Keratinocyte (primary cell): ENCODE results near the gene C19orf73. TPM values are rescaled to one million over a fixed set of nuclear protein-coding genes. Genes with fewer than 3 reads are reported as not detected.

ENCODE experiments used
- DNase-seq: peaks from one replicate; pipeline ENCODE4 v3.0.0-alpha.2; 2011; ENCODE audit warnings: low read depth, missing footprints, low spot score
- FAIRE-seq: peaks from 2 replicates; lab custom pipeline; 2011; peaks lifted over from hg19 to GRCh38; lab: Jason Lieb, UNC
- H2AFZ ChIP-seq: 2 replicates; pipeline ENCODE4 v1.6.0; 2012; ENCODE audit warnings: low read length, control low read depth, inconsistent platforms; ENCODE audit not compliant: control insufficient read depth
- H3K27ac ChIP-seq: 2 replicates; pipeline ENCODE4 v1.5.1; 2011; ENCODE audit warnings: low read length; ENCODE audit not compliant: control insufficient read depth, insufficient read depth
- H3K27me3 ChIP-seq: 3 replicates; pipeline ENCODE4 v1.6.0; 2011; ENCODE audit warnings: low read length; ENCODE audit not compliant: control insufficient read depth, insufficient read depth; ENCODE audit errors: extremely low read depth
- H3K36me3 ChIP-seq, 2 experiments: 2 replicates in 1 of 2; 3 replicates in 1 of 2; pipeline ENCODE4 v1.5.1; 2011; ENCODE audit warnings: low read length in 2 of 2, mild to moderate bottlenecking in 1 of 2; ENCODE audit not compliant: control insufficient read depth in 2 of 2, insufficient read depth in 2 of 2; ENCODE audit errors: extremely low read depth in 1 of 2
- H3K4me1 ChIP-seq: 3 replicates; pipeline ENCODE4 v1.5.1; 2011; ENCODE audit warnings: low read length; ENCODE audit not compliant: control insufficient read depth, insufficient read depth; ENCODE audit errors: extremely low read depth
- H3K4me2 ChIP-seq: 3 replicates; pipeline ENCODE4 v1.6.0; 2011; ENCODE audit warnings: low read depth, low read length; ENCODE audit not compliant: control insufficient read depth, insufficient read depth; ENCODE audit errors: extremely low read depth
- H3K4me3 ChIP-seq, 3 experiments: fragments of 200-600 bp in 1 of 3; sonication (generic) in 1 of 3; 2 replicates in 2 of 3; 3 replicates in 1 of 3; pipeline ENCODE4 v1.5.1; 2011 to 2016; ENCODE audit warnings: low read length in 3 of 3, mild to moderate bottlenecking in 3 of 3, control low read depth in 2 of 3, inconsistent platforms in 1 of 3, low read depth in 1 of 3, mixed read lengths in 1 of 3, mixed run types in 1 of 3, moderate library complexity in 1 of 3; ENCODE audit not compliant: control insufficient read depth in 2 of 3, insufficient read depth in 2 of 3; ENCODE audit errors: extremely low read depth in 1 of 3
- H3K79me2 ChIP-seq: 2 replicates; pipeline ENCODE4 v1.6.0; 2012; ENCODE audit warnings: low read length; ENCODE audit not compliant: control insufficient read depth, insufficient read depth
- H3K9ac ChIP-seq: 3 replicates; pipeline ENCODE4 v1.6.0; 2011; ENCODE audit warnings: low read length; ENCODE audit not compliant: control insufficient read depth, insufficient read depth; ENCODE audit errors: extremely low read depth
- H3K9me1 ChIP-seq: 3 replicates; pipeline ENCODE4 v1.6.0; 2011; ENCODE audit warnings: low read length; ENCODE audit not compliant: control insufficient read depth, insufficient read depth; ENCODE audit errors: extremely low read depth
- H3K9me3 ChIP-seq: 2 replicates; pipeline ENCODE4 v1.5.1; 2012; ENCODE audit warnings: low read depth, low read length; ENCODE audit not compliant: control insufficient read depth
- H4K20me1 ChIP-seq: 3 replicates; pipeline ENCODE4 v1.6.0; 2011; ENCODE audit warnings: low read length; ENCODE audit not compliant: control insufficient read depth, insufficient read depth; ENCODE audit errors: extremely low read depth
- EZH2 ChIP-seq: IDR thresholded peaks from one replicate; pipeline ENCODE4 v1.6.1; 2012; ENCODE audit warnings: inconsistent platforms, mild to moderate bottlenecking, low read length, moderate library complexity
- dilution Hi-C: fragments of 300-500 bp; cut with MboI; formaldehyde crosslinking; loops from one replicate; pipeline ENCODE4 v1.7.0; 2020; ENCODE audit warnings: low sequenced_read_pairs; ENCODE audit not compliant: extremely low pct_ligation_motif_present
- polyA plus RNA-seq, 5 experiments: library from polyadenylated mRNA; depleted of rRNA in 3 of 5; stranded (reverse) in 3 of 5; stranded (forward) in 1 of 5; unstranded in 1 of 5; fragments of >200 nt; gene quantifications; 1 replicate in 1 of 5; 2 replicates in 3 of 5; 3 replicates in 1 of 5; pipeline versions ENCODE4 v1.2.1 to v1.2.3, GENCODE V29; 2011 to 2012; ENCODE audit warnings: missing spikeins in 2 of 5, low read depth in 1 of 5, low replicate concordance in 1 of 5
- small RNA-seq, 3 experiments: library from RNA; depleted of rRNA; stranded (forward); fragments of <200 nt; gene quantifications; one replicate each; pipeline ENCODE3, GENCODE V24; 2012; ENCODE audit warnings: low read depth in 3 of 3, low replicate concordance in 1 of 3; ENCODE audit not compliant: insufficient read length in 3 of 3
- TF ChIP-seq, protein P1 (sequence below), 3 experiments: IDR thresholded peaks in 1 of 3; conservative IDR thresholded peaks in 1 of 3; optimal IDR thresholded peaks in 1 of 3; 2 replicates in 2 of 3; 3 replicates in 1 of 3; pipeline versions ENCODE3 to v1.5.1; 2011; ENCODE audit warnings: low read length in 3 of 3, mild to moderate bottlenecking in 3 of 3, moderate library complexity in 2 of 3, control low read depth in 1 of 3, inconsistent platforms in 1 of 3; ENCODE audit not compliant: insufficient read depth in 2 of 3; ENCODE audit errors: extremely low read depth in 1 of 3

The C19orf73 gene
- polyA plus RNA-seq, 1 donor (not counting 4 experiments of a cell fraction or from before 2014, with no cell fraction given), result 0.71 TPM

DNA sequence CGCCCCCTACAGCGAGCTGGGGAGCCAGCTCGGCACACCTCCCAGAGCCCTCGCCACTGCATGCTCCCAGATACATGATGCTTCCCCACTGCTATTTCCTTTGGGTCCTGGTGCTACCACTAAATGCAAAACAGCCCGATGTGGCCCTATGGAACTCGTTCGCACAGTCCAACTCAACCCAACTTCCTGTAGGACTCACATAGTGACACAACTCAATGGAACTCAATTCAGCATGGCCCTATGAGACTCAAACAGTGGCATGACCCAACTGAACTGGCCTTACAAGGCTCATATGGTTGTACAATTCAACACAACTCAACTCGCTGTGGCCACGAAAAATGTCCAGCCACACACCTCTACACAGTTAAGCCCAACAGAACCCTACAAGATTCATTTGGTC lies 49.9 kb downstream of the C19orf73 start:
- H2AFZ ChIP-seq, result no peak overlapping the region
- H3K27ac ChIP-seq, result no peak overlapping the region
- H3K9me1 ChIP-seq, result no peaks in the 10 kb centered on the region
- H3K4me1 ChIP-seq, result peaks cover 9% of the 10 kb centered on the region
- dilution Hi-C loops, result no loop called here
- no peaks in the 10 kb centered on the region for H4K20me1 ChIP-seq
- FAIRE-seq (no peak), DNase-seq (no peak)
- H3K27me3 ChIP-seq, result peaks cover 52% of the 10 kb centered on the region
- no peaks in the 10 kb centered on the region for H3K9me3 ChIP-seq
- TF ChIP-seq EZH2, result no peak
- TF ChIP-seq, protein P1, sequence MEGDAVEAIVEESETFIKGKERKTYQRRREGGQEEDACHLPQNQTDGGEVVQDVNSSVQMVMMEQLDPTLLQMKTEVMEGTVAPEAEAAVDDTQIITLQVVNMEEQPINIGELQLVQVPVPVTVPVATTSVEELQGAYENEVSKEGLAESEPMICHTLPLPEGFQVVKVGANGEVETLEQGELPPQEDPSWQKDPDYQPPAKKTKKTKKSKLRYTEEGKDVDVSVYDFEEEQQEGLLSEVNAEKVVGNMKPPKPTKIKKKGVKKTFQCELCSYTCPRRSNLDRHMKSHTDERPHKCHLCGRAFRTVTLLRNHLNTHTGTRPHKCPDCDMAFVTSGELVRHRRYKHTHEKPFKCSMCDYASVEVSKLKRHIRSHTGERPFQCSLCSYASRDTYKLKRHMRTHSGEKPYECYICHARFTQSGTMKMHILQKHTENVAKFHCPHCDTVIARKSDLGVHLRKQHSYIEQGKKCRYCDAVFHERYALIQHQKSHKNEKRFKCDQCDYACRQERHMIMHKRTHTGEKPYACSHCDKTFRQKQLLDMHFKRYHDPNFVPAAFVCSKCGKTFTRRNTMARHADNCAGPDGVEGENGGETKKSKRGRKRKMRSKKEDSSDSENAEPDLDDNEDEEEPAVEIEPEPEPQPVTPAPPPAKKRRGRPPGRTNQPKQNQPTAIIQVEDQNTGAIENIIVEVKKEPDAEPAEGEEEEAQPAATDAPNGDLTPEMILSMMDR (optimal IDR thresholded peaks at IDR 0.05 in 1 of 3, IDR thresholded peaks at IDR 0.05 in 1 of 3, conservative IDR thresholded peaks at IDR 0.05 in 1 of 3; ENCODE audit: extremely low read depth in 1 of 3, insufficient read depth in 2 of 3, low read length in 3 of 3), result no peak
- H3K79me2 ChIP-seq, result no peaks in the 10 kb centered on the region
- H3K9ac ChIP-seq, result no peak overlapping the region
- no peaks in the 10 kb centered on the region for H3K36me3 ChIP-seq
- no peak overlapping the region for H3K4me3 ChIP-seq
- H3K4me2 ChIP-seq, result no peak overlapping the region

Small RNA genes within 50 kb of the gene (small RNA-seq; reads per million reads assigned to genes)
- 0 reads per million in 3 experiments for gene RN7SL708P

Other genes starting within 250 kb of the C19orf73 start
- 23.6 to 36.6 TPM (median 32.5 TPM) in 3 replicates for gene PPP1R15A, start 246.7 kb downstream of the C19orf73 start, polyA plus RNA-seq
- not detected in 3 replicates for gene TULP2, start 220.4 kb downstream of the C19orf73 start, polyA plus RNA-seq
- gene NUCB1, start 218.8 kb downstream of the C19orf73 start, polyA plus RNA-seq, result 44.3 to 65.1 TPM (median 59.2 TPM) in 3 replicates
- gene DHDH, start 185.4 kb downstream of the C19orf73 start, polyA plus RNA-seq, result 0.45 to 1.8 TPM (median 0.52 TPM) in 3 replicates
- gene BAX, start 164.3 kb downstream of the C19orf73 start, polyA plus RNA-seq, result 75.3 to 139 TPM (median 113 TPM) in 3 replicates
- gene FTL, start 153.8 kb downstream of the C19orf73 start, polyA plus RNA-seq, result 805 to 2,115 TPM (median 838 TPM) in 3 replicates
- gene GYS1, start 125.8 kb downstream of the C19orf73 start, polyA plus RNA-seq, result 46.5 to 61.9 TPM (median 58.6 TPM) in 3 replicates
- gene RUVBL2, start 125.3 kb downstream of the C19orf73 start, polyA plus RNA-seq, result 126 to 162 TPM (median 141 TPM) in 3 replicates
- 0.33 to 0.44 TPM in 2 of 3 replicates, not detected in the other for gene LHB, start 102.1 kb downstream of the C19orf73 start, polyA plus RNA-seq
- gene CGB3, start 94.8 kb downstream of the C19orf73 start, polyA plus RNA-seq, result not detected in 3 replicates
- not detected in 3 replicates for gene CGB2, start 87.3 kb downstream of the C19orf73 start, polyA plus RNA-seq
- gene CGB1, start 82.2 kb downstream of the C19orf73 start, polyA plus RNA-seq, result not detected in 3 replicates
- gene CGB5, start 75.3 kb downstream of the C19orf73 start, polyA plus RNA-seq, result 0.20 to 0.24 TPM (median 0.21 TPM) in 3 replicates
- not detected in 3 replicates for gene CGB8, start 70.0 kb downstream of the C19orf73 start, polyA plus RNA-seq
- 0.92 to 4.1 TPM (median 1.2 TPM) in 3 replicates for gene CGB7, start 61.4 kb downstream of the C19orf73 start, polyA plus RNA-seq
- gene NTF4, start 54.3 kb downstream of the C19orf73 start, polyA plus RNA-seq, result 5.5 to 14.4 TPM (median 8.3 TPM) in 3 replicates
- gene KCNA7, start 46.4 kb downstream of the C19orf73 start, polyA plus RNA-seq, result not detected in 3 replicates
- 116 to 186 TPM (median 149 TPM) in 3 replicates for gene SNRNP70, start 33.7 kb downstream of the C19orf73 start, polyA plus RNA-seq
- gene LIN7B, start 4.8 kb downstream of the C19orf73 start, polyA plus RNA-seq, result 1.6 to 2.8 TPM (median 1.7 TPM) in 3 replicates
- 3.0 to 3.4 TPM (median 3.1 TPM) in 3 replicates for gene PPFIA3, start 401 bp upstream of the C19orf73 start, polyA plus RNA-seq
- gene HRC, start 36.3 kb upstream of the C19orf73 start, polyA plus RNA-seq, result 0.03 to 0.08 TPM in 2 of 3 replicates, not detected in the other
- gene TRPM4, start 38.6 kb upstream of the C19orf73 start, polyA plus RNA-seq, result 16.1 to 23.3 TPM (median 16.1 TPM) in 3 replicates
- gene SLC6A16, start 206.0 kb upstream of the C19orf73 start, polyA plus RNA-seq, result 0.04 TPM in 1 of 3 replicates, not detected in the others
- not detected in 3 replicates for gene CD37, start 216.3 kb upstream of the C19orf73 start, polyA plus RNA-seq
- 6.4 to 13.6 TPM (median 8.9 TPM) in 3 replicates for gene TEAD2, start 243.3 kb upstream of the C19orf73 start, polyA plus RNA-seq
- gene DKKL1, start 244.7 kb upstream of the C19orf73 start, polyA plus RNA-seq, result 0.10 TPM in 1 of 3 replicates, not detected in the others